NOMO-1 treated with DMSO at 0.1 percent for 48 hours (cell line): ENCODE data around the gene NKAIN4.

Experiments used
- DNase-seq: peaks from one replicate; lab custom pipeline; 2025; ENCODE audit not compliant: unreplicated experiment; lab: John Stamatoyannopoulos, UW

Gene NKAIN4

GRCh38 chr20:63254232-63254605 lies at the start of gene NKAIN4:
Gene NKAIN4, minus strand, starts transcription at chr20:63254463. Its CDS starts 13 bp downstream, at chr20:63254450.
- DNase-seq: no peak

- DNase-seq: no peak
These were observed 48.9 kb upstream of the NKAIN4 start for GRCh38 chr20:63303095-63303666.

GRCh38 chr20:63301671-63302070 lies 47.4 kb upstream of the NKAIN4 start:
- DNase-seq: no peak

- DNase-seq: no peak
These were observed 44.6 kb upstream of the NKAIN4 start for GRCh38 chr20:63298731-63299312.

- no peak for DNase-seq
These were observed 43.7 kb upstream of the NKAIN4 start for GRCh38 chr20:63297796-63298572.

- no peak for DNase-seq
These were observed 43.1 kb upstream of the NKAIN4 start for GRCh38 chr20:63297371-63297781.

GRCh38 chr20:63296531-63297299 lies 42.5 kb upstream of the NKAIN4 start:
- DNase-seq: no peak

GRCh38 chr20:63295846-63296245 lies 41.6 kb upstream of the NKAIN4 start:
- DNase-seq: no peak

GRCh38 chr20:63295422-63295821 lies 41.2 kb upstream of the NKAIN4 start:
- no peak for DNase-seq

GRCh38 chr20:63295018-63295417 lies 40.8 kb upstream of the NKAIN4 start:
- no peak for DNase-seq

- no peak for DNase-seq
These were observed 40.3 kb upstream of the NKAIN4 start for GRCh38 chr20:63294536-63294900.

- no peak for DNase-seq
These were observed 39.7 kb upstream of the NKAIN4 start for GRCh38 chr20:63293871-63294535.

GRCh38 chr20:63293456-63293855 lies 39.2 kb upstream of the NKAIN4 start:
- no peak for DNase-seq

GRCh38 chr20:63292904-63293303 lies 38.6 kb upstream of the NKAIN4 start, which contains the start of gene COL20A1:
Gene COL20A1, plus strand, starts transcription at chr20:63293186. Its CDS starts 1,922 bp downstream, at chr20:63295108.
- no peak for DNase-seq

- DNase-seq: no peak
These were observed 38.0 kb upstream of the NKAIN4 start for GRCh38 chr20:63292292-63292701.

- no peak for DNase-seq
These were observed 37.5 kb upstream of the NKAIN4 start for GRCh38 chr20:63291811-63292210.

GRCh38 chr20:63290677-63291472 lies 36.6 kb upstream of the NKAIN4 start:
- peak; percentile 5 for DNase-seq

GRCh38 chr20:63290136-63290676 lies 35.9 kb upstream of the NKAIN4 start:
- no peak for DNase-seq

- no peak for DNase-seq
These were observed 35.3 kb upstream of the NKAIN4 start for GRCh38 chr20:63289311-63290135.
